Common myeloid progenitor, CD34-positive (primary cell): ENCODE measurements around the gene SSNA1.

ENCODE experiments used
- CTCF ChIA-PET: fragments of 350-600 bp; sonication (Branson Sonifier 250); formaldehyde crosslinking; loops from one replicate; lab custom pipeline; 2021; ENCODE audit warnings: antibody characterized with exemption; lab: Charles Lee
- POLR2A ChIA-PET: fragments of 350-600 bp; sonication (Branson Sonifier 250); formaldehyde crosslinking; loops from one replicate; lab custom pipeline; 2021; ENCODE audit warnings: antibody characterized with exemption; lab: Charles Lee
- DNase-seq, 3 donors: peaks; one replicate each; pipeline versions ENCODE4 v3.0.0 to v3.0.0-alpha.2; 2013
- H3K27ac ChIP-seq, 2 experiments: 1 replicate in 1 of 2; 2 replicates in 1 of 2; pipeline ENCODE4 v1.7.0; 2013; ENCODE audit warnings: inconsistent platforms in 2 of 2, low read length in 2 of 2, mild to moderate bottlenecking in 2 of 2, low read depth in 1 of 2, moderate library complexity in 1 of 2; ENCODE audit not compliant: severe bottlenecking in 2 of 2, insufficient read depth in 1 of 2, poor library complexity in 1 of 2
- H3K27me3 ChIP-seq, 5 experiments: replicated peaks in 2 of 5; 1 replicate in 3 of 5; 2 replicates in 2 of 5; pipeline versions ENCODE4 v1.6.1 to v1.7.0; 2013; ENCODE audit warnings: low read length in 4 of 5, mild to moderate bottlenecking in 2 of 5, moderate library complexity in 2 of 5, inconsistent platforms in 1 of 5; ENCODE audit not compliant: insufficient read depth in 5 of 5, control insufficient read depth in 4 of 5
- H3K36me3 ChIP-seq, 4 experiments: 1 replicate in 2 of 4; 2 replicates in 2 of 4; pipeline versions ENCODE4 v1.6.1 to v1.7.0; 2013; ENCODE audit warnings: low read length in 3 of 4, control low read depth in 1 of 4, mild to moderate bottlenecking in 1 of 4; ENCODE audit not compliant: control insufficient read depth in 4 of 4, insufficient read depth in 4 of 4
- H3K4me1 ChIP-seq, 4 experiments: 1 replicate in 3 of 4; 2 replicates in 1 of 4; pipeline versions ENCODE4 v1.6.1 to v1.7.1; 2013; ENCODE audit warnings: low read length in 3 of 4, mild to moderate bottlenecking in 3 of 4, control low read depth in 1 of 4, inconsistent platforms in 1 of 4, moderate library complexity in 1 of 4; ENCODE audit not compliant: control insufficient read depth in 4 of 4, insufficient read depth in 4 of 4; ENCODE audit errors: control extremely low read depth in 1 of 4
- H3K4me3 ChIP-seq, 7 experiments: 1 replicate in 4 of 7; 2 replicates in 3 of 7; pipeline versions ENCODE4 v1.5.1 to v1.7.0; 2013; ENCODE audit warnings: mild to moderate bottlenecking in 7 of 7, low read length in 6 of 7, moderate library complexity in 6 of 7, inconsistent platforms in 2 of 7, low read depth in 2 of 7, control low read depth in 1 of 7; ENCODE audit not compliant: insufficient read depth in 4 of 7, control insufficient read depth in 1 of 7; ENCODE audit errors: extremely low read depth in 1 of 7
- H3K9me3 ChIP-seq, 5 experiments: 1 replicate in 4 of 5; 2 replicates in 1 of 5; pipeline versions ENCODE4 v1.6.1 to v1.7.1; 2013; ENCODE audit warnings: low read length in 4 of 5, mild to moderate bottlenecking in 2 of 5, inconsistent platforms in 1 of 5, low read depth in 1 of 5, moderate library complexity in 1 of 5; ENCODE audit not compliant: control insufficient read depth in 4 of 5, insufficient read depth in 2 of 5; ENCODE audit errors: control extremely low read depth in 1 of 5
- whole genome bisulfite sequencing: methylation state at CpG from one replicate; pipeline ENCODE4 v1.1.5; 2013; ENCODE audit not compliant: insufficient coverage; 5-methylcytosine and 5-hydroxymethylcytosine counted together

SSNA1 gene

DNA sequence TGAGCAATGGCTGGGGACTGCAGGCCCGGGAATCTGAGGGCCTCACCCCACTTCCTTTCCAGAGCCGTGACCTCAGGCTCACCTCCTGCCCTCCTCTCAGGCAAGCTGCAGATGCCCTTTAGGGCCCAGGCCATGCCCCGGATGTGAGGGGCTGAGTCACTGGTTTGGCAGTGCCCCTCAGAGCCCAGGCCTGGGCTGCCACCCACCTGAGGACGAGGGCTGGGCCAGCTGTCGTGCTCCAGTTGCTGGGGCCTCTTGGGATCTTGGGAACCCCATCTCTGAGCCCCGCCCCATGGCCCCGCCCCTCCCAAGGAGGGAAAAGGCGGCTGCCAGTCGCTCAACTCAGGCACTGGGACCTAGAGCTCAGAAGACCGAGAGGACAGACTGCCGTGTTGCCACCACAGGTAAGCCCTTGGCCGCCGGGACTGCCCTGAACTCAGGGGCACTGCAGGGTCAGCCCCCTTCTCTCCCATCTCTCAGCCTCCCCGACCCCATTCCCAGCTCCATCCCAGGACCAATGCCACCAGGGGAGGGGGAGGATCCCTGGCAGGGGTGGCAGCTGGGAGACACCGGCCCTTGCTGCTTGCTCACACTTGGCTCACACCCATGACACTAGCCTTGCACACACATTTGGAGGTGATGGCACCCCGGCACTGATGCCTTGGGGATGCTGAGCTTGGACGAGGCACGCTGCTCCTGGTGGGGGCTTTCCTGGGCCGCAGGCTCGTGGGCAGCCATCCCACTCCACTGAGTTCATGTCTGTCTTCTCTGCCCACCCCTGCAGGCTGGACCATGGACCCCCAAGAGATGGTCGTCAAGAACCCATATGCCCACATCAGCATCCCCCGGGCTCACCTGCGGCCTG is 36.6 kb downstream of the SSNA1 start, which contains the start of gene CYSRT1:
TSS of gene CYSRT1 (plus strand) at position 345 of the 865 bp plus-strand sequence. CDS start at position 793, 448 bp downstream.
- POLR2A ChIA-PET, result interaction anchor here (0.6 to 3.7 kb wide), 3 partner anchors 15 to 36 kb away, joined by 3 to 16 read pairs (median 4); partner anchors contain the start of genes ANAPC2, SSNA1 and TUBB4B
- no peaks in the 10 kb centered on the region for H3K36me3 ChIP-seq
- H3K27ac ChIP-seq, result peak within 1 kb of the TSS in 1 of 2 experiments; percentile 83
- H3K27me3 ChIP-seq, result peaks cover 0 to 34% (median 0%) of the 10 kb centered on the region in 5 experiments
- DNase-seq, result peak in 2 of 3 donors; percentile 18 to 49
- H3K4me1 ChIP-seq, result peaks cover 2 to 32% (median 27%) of the 10 kb centered on the region in 4 experiments
- H3K4me3 ChIP-seq, result peak within 1 kb of the TSS in 6 of 7 experiments; percentile 67 to 93 (median 80)
- no peaks in the 10 kb centered on the region for H3K9me3 ChIP-seq
- CTCF ChIA-PET, result interaction anchor here (1.1 to 6.3 kb wide), 7 partner anchors 12 to 105 kb away, joined by 3 to 46 read pairs (median 6); partner anchors contain the start of genes LRRC26 and SSNA1
- 42% methylated on average over 21 of the region's 23 CpGs for WGBS

DNA sequence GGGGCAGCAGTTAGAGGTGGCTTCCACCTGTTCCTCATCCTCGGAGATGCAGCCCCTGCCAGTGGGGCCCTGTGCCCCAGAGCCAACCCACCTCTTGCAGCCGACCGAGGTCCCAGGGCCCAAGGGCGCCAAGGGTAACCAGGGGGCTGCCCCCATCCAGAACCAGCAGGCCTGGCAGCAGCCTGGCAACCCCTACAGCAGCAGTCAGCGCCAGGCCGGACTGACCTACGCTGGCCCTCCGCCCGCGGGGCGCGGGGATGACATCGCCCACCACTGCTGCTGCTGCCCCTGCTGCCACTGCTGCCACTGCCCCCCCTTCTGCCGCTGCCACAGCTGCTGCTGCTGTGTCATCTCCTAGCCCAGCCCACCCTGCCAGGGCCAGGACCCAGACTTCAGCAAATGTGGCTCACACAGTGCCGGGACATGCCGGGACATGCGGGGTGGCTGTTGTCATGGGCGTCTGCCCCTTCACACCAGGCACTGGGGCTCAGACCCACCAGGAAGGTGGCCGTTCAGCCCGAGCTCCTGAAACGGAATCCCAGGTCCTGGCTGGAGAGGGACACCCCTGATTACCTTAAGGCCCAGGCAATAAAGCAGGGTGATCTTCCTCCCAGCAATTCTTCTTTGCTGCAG is 37.3 kb downstream of the SSNA1 start:
- POLR2A ChIA-PET, result interaction anchor here (0.6 to 3.7 kb wide), 2 partner anchors 15 to 19 kb away, joined by 3 to 16 read pairs; partner anchors contain the start of gene TUBB4B
- WGBS, result 71% methylated on average over 20 of the region's 21 CpGs
- no peaks in the 10 kb centered on the region for H3K9me3 ChIP-seq
- no peak overlapping the region for H3K27ac ChIP-seq
- H3K4me3 ChIP-seq, result no peak overlapping the region
- CTCF ChIA-PET, result interaction anchor here (0.8 to 6.3 kb wide), 10 partner anchors 11 to 173 kb away, joined by 3 to 46 read pairs (median 8); partner anchors contain the start of genes ANAPC2, SSNA1 and TUBB4B
- H3K4me1 ChIP-seq, result peaks cover 2 to 32% (median 27%) of the 10 kb centered on the region in 4 experiments
- peaks cover 0 to 35% (median 0%) of the 10 kb centered on the region in 5 experiments for H3K27me3 ChIP-seq
- no peak for DNase-seq
- H3K36me3 ChIP-seq, result no peaks in the 10 kb centered on the region

DNA sequence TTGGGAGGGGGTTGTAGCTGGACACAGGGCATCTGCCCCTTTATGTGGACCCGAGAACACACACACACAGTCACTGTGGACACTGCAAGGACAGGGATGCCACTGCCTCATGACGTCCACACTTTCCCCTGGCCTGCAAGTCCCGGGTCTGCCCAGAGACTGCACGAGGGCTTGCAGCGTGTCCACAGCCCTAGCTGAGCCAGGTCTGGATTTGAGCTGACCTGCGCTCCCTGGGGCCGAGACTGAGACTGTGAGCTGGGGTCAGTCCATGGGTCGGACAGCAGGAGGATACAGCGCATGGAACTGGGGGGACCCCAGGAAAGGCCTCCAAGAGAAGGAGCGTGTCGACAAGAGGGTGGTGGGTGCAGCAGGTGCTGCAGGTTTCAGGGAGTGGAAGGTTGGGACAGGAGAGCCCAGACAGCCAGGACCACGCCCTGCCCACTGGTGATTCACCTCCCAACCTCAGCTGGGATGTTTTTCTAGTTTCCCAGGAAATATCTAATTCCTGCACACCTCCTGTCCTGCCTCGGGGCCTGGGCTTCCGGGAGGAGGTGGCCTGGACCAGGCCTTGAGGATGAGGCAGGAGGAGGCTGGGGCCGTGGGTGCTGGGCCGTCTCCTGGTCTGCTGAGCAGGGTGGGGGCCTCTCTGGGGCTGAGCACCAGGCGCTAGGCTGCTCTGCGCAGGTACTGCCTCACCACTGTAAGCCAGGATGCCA is 38.0 kb downstream of the SSNA1 start:
- DNase-seq, result no peak
- POLR2A ChIA-PET, result no interaction called here
- H3K27ac ChIP-seq, result no peak overlapping the region
- H3K27me3 ChIP-seq, result peaks cover 0 to 35% (median 0%) of the 10 kb centered on the region in 5 experiments
- CTCF ChIA-PET, result interaction anchor here (0.8 to 6.3 kb wide), 15 partner anchors 10 to 174 kb away, joined by 3 to 46 read pairs (median 5); partner anchors contain the start of genes ANAPC2, NDOR1, SSNA1 and TMEM203
- H3K36me3 ChIP-seq, result no peaks in the 10 kb centered on the region
- H3K4me1 ChIP-seq, result peaks cover 2 to 30% (median 25%) of the 10 kb centered on the region in 4 experiments
- H3K4me3 ChIP-seq, result no peak overlapping the region
- WGBS, result 79% methylated on average over 17 of the region's 18 CpGs
- no peaks in the 10 kb centered on the region for H3K9me3 ChIP-seq

DNA sequence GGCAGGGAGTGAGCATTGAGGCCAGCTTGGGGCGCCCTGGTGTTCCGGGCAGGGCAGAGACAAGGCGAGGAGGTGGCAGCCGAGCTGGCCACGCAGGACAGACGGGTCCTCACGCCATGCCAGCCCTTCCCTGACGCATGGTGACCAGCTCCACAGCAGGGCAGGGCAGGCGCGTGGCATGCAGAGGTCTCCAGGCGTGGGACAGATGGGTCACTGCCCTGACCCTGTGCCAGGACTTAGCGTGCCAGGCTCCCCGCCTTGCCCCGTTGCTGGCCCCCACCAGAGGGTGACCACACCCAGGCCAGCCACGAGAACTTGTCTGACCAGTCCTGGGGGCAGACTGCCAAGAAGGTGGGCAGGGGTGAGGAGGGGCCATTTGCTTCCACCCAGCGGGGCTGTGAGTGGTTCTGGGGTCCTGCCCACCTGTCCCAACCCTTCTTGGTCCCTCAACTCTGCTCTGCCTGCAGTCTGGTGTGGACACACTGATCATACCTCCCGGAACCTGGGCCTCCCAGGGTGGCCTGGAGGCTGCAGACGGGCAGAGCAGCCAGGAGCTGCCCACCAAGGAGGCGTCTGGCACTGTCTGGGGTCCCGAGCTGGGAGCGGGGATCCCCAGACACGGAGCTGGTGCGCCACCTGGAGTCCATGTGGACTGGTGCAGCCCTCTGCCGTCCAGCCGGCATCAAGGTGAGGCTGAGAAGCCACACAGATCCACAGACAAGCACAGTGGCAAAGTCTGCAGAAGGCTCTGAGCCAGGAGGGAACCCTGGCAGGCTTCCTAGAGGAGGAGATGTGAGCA is 38.8 kb downstream of the SSNA1 start, which contains the start of gene RNF224:
TSS of gene RNF224 (plus strand) at position 449 of the 799 bp plus-strand sequence. CDS start 834 bp downstream, outside the sequence.
- no peak within 1 kb of the TSS for H3K27ac ChIP-seq
- H3K4me1 ChIP-seq, result peaks cover 2 to 25% (median 22%) of the 10 kb centered on the region in 4 experiments
- CTCF ChIA-PET, result interaction anchor here (0.7 to 6.3 kb wide), 26 partner anchors 9 to 174 kb away, joined by 3 to 46 read pairs (median 4); partner anchors contain the start of genes ANAPC2, NDOR1, SSNA1 and TMEM203
- peaks cover 0 to 35% (median 0%) of the 10 kb centered on the region in 5 experiments for H3K27me3 ChIP-seq
- H3K36me3 ChIP-seq, result no peaks in the 10 kb centered on the region
- no peak within 1 kb of the TSS for H3K4me3 ChIP-seq
- POLR2A ChIA-PET, result interaction anchor here (0.6 to 1.0 kb wide), 2 partner anchors 9 to 12 kb away, joined by 3 to 5 read pairs; no protein-coding TSS in a partner anchor
- peak; percentile 77 to 88 (median 83) for DNase-seq
- no peaks in the 10 kb centered on the region for H3K9me3 ChIP-seq
- 38% methylated on average over 21 of the region's 25 CpGs for WGBS

DNA sequence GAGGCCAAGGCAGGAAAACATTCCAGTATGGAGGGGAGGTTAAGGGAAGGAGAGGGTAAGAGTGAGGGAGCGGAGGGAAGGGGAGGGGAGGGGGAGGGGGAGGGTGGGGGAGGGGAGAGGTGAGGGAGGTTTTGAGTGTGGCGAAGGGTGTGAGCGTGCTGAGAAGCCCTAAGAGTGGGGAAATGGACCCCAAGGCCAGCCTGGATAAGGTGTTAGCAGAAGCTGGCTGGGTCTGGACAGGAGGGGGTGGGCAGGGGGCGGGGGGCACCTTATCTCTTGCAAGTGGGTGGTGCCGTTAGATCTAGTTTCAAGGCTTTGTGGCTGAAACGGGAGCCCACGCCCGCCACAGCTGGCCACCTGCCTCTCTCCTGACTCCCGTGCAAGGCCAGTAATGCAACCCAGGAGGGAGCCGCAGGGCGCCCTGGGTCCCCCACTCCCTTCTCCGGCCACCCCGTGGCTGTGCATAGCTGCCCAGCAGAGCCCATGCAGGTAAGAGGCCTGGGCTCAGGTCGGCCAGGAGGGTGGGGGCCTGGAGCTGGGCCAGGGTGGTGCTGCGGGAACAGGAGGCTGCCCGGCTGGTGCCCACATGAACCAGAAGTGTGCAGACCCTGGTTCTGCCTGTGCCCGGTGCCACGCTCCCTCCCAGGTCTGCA is 39.5 kb downstream of the SSNA1 start:
- WGBS, result 47% methylated on average over 10 of the region's 18 CpGs
- ChIA-PET CTCF (interaction anchor here (0.7 to 6.3 kb wide), 18 partner anchors 9 to 159 kb away, joined by 3 to 46 read pairs (median 4); partner anchors contain the start of genes ANAPC2, NDOR1, SSNA1 and TMEM203), POLR2A (interaction anchor here (1.0 kb wide), 1 partner anchor 8 kb away, joined by 5 read pairs; no protein-coding TSS in a partner anchor)
- Histone ChIP-seq H3K27me3 (peaks cover 0 to 35% (median 0%) of the 10 kb centered on the region in 5 experiments), H3K4me3 (no peak overlapping the region), H3K9me3 (no peaks in the 10 kb centered on the region), H3K27ac (no peak overlapping the region), H3K4me1 (peaks cover 2 to 18% (median 15%) of the 10 kb centered on the region in 4 experiments), H3K36me3 (no peaks in the 10 kb centered on the region)
- DNase-seq, result no peak
